Cardiac fibroblast (primary cell): Measurements from ENCODE around the gene ERI3.

Experiments used
- DNase-seq, 2 donors: peaks; one replicate each; pipeline versions ENCODE4 v3.0.0 to v3.0.0-alpha.2; 2010; ENCODE audit warnings: low read depth in 2 of 2
- H3K4me3 ChIP-seq, 2 donors: replicated peaks in 1 of 2; 1 replicate in 1 of 2; 2 replicates in 1 of 2; pipeline ENCODE4 v1.5.1; 2011; ENCODE audit warnings: low read depth in 2 of 2, low read length in 2 of 2, mild to moderate bottlenecking in 2 of 2, moderate library complexity in 1 of 2
- TF ChIP-seq, protein P1 (sequence below): IDR thresholded peaks from one replicate; pipeline ENCODE4 v1.5.1; 2011; ENCODE audit warnings: low read depth, mild to moderate bottlenecking, low read length, inconsistent platforms

ERI3 gene

DNA sequence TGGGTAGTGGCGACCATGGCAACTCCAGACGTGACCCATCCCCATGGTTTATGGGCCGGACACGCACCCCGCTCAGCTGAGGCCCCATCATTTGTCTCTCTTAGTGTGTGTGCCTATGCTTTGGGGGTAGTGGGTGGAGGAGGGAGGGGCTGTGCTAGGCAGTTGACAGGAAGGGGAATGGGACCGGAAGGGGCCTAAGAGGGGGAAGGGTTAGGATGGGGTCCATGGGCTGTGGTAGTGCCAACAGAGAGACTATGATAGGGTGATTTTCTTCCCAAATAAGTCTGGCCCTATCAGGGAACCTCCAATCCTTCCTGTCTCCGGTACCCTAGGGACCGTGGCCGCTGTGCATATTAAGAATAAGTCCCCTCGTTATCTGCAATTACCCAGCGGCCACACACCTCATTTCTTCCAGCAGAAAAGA lies 131.9 kb downstream of the ERI3 start:
- no peak overlapping the region for H3K4me3 ChIP-seq
- TF ChIP-seq, protein P1, sequence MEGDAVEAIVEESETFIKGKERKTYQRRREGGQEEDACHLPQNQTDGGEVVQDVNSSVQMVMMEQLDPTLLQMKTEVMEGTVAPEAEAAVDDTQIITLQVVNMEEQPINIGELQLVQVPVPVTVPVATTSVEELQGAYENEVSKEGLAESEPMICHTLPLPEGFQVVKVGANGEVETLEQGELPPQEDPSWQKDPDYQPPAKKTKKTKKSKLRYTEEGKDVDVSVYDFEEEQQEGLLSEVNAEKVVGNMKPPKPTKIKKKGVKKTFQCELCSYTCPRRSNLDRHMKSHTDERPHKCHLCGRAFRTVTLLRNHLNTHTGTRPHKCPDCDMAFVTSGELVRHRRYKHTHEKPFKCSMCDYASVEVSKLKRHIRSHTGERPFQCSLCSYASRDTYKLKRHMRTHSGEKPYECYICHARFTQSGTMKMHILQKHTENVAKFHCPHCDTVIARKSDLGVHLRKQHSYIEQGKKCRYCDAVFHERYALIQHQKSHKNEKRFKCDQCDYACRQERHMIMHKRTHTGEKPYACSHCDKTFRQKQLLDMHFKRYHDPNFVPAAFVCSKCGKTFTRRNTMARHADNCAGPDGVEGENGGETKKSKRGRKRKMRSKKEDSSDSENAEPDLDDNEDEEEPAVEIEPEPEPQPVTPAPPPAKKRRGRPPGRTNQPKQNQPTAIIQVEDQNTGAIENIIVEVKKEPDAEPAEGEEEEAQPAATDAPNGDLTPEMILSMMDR: no peak
- DNase-seq: no peak

DNA sequence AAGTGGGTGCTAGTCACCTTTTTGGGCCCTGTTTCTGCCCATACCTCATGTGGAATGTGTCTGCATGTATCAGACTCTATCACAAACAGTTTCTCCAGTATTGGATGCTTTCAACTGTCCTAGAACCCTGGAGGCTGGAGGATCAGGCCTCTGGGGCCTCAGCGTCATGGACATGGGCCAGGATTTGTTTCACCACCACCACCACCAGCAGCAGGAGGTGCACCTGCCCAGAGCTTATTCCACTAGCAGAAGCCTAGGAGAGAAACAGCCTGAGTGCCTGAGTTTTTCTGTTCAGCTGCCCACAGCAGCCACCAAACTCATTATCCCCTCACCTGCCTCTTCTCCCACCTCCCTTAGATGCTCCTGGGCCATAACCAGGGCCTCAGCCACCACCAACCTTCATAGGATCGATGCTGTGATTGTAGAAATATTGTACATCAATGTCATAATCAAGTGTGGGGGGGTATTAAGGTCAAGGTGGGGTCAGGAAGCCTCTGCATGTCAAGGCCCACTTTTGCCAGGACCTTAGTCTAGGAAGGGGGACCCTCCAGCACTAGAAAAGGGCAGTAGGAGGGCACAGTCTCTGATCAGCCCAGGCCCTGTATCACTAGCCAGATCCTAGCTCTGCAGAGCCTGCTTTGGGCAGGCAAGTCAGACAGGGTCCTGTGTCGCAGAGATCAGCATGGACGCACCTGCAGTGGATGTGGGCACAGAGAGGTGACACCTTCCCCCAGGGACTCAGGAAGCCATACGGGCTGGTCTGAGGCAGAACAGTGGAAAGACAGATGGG lies 132.5 kb downstream of the ERI3 start:
- H3K4me3 ChIP-seq: no peak overlapping the region
- TF ChIP-seq, protein P1: no peak
- DNase-seq: no peak

DNA sequence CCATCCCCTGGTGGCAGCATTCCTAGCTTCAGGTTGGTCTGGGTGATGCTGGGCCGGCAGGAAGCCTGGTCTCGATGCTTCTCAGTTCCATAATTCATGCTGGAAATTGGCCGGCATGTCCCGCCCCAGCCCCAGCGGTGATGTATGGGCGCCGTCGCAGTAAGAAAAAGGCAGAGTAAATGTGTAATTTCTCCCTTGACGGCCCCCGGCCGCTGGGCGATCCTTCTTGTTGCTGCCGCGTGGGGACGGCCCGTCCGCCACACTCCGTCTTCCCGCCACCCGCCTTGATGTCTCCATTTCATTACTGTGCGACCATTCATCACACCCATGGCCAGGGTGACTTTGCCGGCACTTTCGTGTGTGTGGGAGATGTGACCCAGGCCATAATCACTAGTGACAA lies 133.3 kb downstream of the ERI3 start:
- H3K4me3 ChIP-seq: no peak overlapping the region
- TF ChIP-seq, protein P1: no peak

DNA sequence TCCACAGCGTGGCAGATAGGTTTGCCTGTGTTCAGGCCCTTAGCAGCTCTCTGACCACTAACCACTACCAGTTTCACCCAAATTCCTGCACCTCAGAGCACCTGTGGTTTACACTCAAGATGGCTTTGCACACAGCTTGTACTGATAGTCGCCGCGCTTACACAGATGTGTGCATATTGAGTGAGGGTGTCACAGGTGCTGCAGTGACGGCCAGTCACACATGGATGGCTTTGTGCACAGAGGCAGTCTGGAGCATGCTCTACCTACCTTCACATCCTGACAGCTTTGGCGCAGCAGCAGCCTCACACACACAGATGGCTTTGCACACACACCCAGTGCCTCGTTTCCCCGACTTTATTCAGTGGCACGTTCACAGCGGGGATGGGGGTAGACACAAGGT lies 134.3 kb downstream of the ERI3 start:
- no peak for DNase-seq
- H3K4me3 ChIP-seq: no peak overlapping the region
- TF ChIP-seq, protein P1: no peak

More for the DNA sequence above, 133.3 kb downstream of the ERI3 start:
- no peak for DNase-seq

DNA sequence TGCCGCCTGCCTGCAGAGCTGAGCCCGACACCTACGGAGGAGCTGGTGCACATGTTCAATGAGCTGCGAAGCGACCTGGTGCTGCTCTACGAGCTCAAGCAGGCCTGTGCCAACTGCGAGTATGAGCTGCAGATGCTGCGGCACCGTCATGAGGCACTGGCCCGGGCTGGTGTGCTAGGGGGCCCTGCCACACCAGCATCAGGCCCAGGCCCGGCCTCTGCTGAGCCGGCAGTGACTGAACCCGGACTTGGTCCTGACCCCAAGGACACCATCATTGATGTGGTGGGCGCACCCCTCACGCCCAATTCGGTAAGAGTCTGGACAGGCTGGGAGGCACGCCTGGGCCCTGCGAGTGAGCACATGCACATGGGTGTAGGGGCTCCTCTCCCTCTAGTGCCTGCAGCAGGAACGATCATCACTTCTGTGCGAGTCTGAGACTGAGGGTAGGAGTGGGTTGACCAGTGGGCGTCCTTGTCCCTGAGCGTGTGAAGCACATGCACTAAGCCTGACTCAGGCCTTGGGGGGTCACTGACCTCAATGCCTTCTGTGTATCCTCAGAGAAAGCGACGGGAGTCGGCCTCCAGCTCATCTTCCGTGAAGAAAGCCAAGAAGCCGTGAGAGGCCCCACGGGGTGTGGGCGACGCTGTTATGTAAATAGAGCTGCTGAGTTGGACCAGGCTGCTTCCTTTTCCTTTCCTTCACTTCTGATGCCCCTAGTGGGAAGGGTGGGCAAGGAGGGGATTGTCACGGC lies 134.9 kb downstream of the ERI3 start:
- DNase-seq: peak; percentile 35 to 74
- no peak overlapping the region for H3K4me3 ChIP-seq
- TF ChIP-seq, protein P1: peak; percentile 15

DNA sequence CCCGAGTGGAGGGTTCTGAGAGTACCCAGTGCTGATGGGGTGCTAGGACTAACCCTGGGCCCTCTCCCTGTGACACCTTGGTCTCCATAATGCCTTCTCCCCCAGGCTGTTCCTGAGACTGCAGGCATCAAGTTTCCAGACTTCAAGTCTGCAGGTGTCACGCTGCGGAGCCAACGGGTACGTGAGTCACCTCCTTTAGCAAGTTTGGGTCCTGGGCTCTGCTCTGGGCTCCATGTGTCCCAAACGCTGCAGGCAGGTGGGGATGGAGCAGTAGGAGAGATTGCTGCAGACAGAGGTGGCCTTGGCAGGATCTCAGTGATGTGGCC lies 135.8 kb downstream of the ERI3 start:
- TF ChIP-seq, protein P1: no peak
- no peak overlapping the region for H3K4me3 ChIP-seq
- DNase-seq: no peak
